HUES6 (cell line): ENCODE measurements around the gene KRTAP10-9.
"Not testable (repeated sequence)": the region's sequence is repeated elsewhere in the genome, so short reads cannot be mapped to it uniquely, and the experiment has no call there.

Experiments
- H3K27ac ChIP-seq: 2 replicates; pipeline ENCODE4 v1.7.0; 2013; ENCODE audit warnings: low read depth, mild to moderate bottlenecking, low read length, inconsistent platforms
- H3K27me3 ChIP-seq: 2 replicates; pipeline ENCODE4 v1.6.1; 2013; ENCODE audit warnings: low read length; ENCODE audit not compliant: control insufficient read depth, insufficient read depth
- H3K36me3 ChIP-seq: 2 replicates; pipeline ENCODE4 v1.6.1; 2013; ENCODE audit warnings: low read length; ENCODE audit not compliant: control insufficient read depth, insufficient read depth
- H3K4me1 ChIP-seq: 2 replicates; pipeline ENCODE4 v1.6.1; 2013; ENCODE audit warnings: low read length; ENCODE audit not compliant: control insufficient read depth, insufficient read depth
- H3K4me3 ChIP-seq: 2 replicates; pipeline ENCODE4 v1.5.1; 2013; ENCODE audit warnings: low read depth, low read length
- H3K9ac ChIP-seq: one replicate; pipeline ENCODE4 v1.6.1; 2013; ENCODE audit warnings: mild to moderate bottlenecking, low read length
- H3K9me3 ChIP-seq: 2 replicates; pipeline ENCODE4 v1.6.1; 2013; ENCODE audit warnings: low read depth, low read length; ENCODE audit not compliant: control insufficient read depth, insufficient read depth

The KRTAP10-9 gene

DNA sequence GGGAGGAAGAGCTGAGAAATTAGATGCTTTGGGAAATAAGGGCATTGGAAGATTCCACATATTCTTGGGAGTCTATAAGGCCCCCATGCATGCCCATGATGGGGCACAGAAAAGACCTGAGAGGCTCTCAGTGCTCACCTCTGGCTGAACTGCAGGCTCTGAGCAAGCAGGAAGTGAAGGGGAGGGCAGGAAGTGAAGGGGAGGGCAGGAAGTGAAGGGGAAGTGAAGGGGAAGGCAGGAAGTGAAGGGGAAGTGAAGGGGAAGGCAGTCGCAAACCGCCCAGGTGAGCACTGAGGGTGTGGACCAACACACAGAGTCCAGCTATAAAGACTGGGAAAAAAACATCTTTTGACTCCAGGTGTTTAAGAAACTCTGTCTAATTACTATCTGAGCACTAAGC lies 3.5 kb downstream of the KRTAP10-9 start:
- Histone ChIP-seq H3K27ac (no peak overlapping the region), H3K4me1 (no peaks in the 10 kb centered on the region), H3K9me3 (peaks cover 19% of the 10 kb centered on the region; the same call in 1 of the 2 replicates), H3K36me3 (no peaks in the 10 kb centered on the region), H3K4me3 (no peak overlapping the region), H3K9ac (no peak overlapping the region), H3K27me3 (no peaks in the 10 kb centered on the region)

DNA sequence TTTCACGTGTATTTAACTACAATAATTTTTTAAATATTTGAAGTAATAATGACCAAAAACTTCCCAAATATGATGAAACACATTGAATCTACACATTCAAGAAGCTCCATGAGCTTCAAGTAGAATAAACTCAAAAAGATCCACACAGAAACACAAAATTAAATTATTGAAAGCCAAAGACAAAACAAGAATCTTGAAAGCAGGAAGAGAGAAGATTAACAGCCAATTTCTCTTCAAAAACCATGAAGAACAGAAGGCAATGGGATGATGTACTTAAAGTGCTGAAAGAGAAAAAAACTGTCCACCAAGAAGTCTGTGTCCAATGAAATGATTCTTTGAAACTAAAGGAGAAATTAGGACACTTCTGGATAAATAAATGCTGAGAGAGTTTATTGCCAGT lies 5.2 kb downstream of the KRTAP10-9 start:
- Histone ChIP-seq H3K36me3 (no peaks in the 10 kb centered on the region), H3K27ac (no peak overlapping the region), H3K9ac (no peak overlapping the region), H3K9me3 (peaks cover 16% of the 10 kb centered on the region; the same call in 1 of the 2 replicates), H3K4me3 (no peak overlapping the region), H3K27me3 (no peaks in the 10 kb centered on the region), H3K4me1 (peaks cover 4% of the 10 kb centered on the region; the same call in 1 of the 2 replicates)

DNA sequence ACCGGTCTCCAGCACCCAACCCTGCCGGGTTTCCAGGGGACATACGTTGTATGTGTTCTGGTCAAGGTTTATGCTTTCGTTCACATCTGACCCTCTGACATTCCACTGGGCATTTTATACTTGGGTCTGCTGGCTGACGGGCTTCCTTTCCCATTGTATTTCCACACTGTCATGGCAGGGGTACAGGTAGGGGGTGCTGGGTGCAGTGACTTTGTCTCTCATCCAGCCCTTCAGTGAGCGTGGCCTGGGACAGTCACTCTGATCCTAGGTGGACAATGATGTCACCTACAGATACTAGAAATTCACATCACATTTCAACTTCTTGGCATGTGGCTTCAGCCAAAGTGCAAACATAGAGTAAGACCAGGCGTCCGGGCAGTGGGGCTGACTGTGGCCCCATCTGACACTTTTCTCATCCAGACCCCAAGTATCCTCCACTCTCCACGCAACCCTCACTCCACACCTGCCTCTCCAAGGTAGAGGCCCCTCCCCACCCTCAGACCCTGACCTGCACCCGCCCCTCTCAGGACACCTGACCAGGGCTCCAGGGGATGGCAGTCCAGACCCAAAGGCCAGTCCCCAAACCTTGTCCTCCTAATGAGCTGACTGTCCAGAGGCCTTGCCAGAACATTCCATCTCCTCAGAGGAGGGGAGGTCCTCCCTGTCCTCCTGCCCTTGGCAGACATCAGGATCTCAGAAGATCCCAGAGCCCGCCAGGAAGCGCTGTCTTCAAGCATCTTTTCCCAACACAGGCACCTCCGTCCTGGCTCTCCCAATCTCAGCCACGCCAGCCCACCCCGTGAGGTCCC lies 9.5 kb downstream of the KRTAP10-9 start:
- Histone ChIP-seq H3K4me3 (no peak overlapping the region), H3K27me3 (no peaks in the 10 kb centered on the region), H3K36me3 (no peaks in the 10 kb centered on the region), H3K4me1 (peaks cover 10% of the 10 kb centered on the region; the same call in 1 of the 2 replicates), H3K27ac (no peak overlapping the region), H3K9ac (no peak overlapping the region), H3K9me3 (peaks cover 15% of the 10 kb centered on the region)

DNA sequence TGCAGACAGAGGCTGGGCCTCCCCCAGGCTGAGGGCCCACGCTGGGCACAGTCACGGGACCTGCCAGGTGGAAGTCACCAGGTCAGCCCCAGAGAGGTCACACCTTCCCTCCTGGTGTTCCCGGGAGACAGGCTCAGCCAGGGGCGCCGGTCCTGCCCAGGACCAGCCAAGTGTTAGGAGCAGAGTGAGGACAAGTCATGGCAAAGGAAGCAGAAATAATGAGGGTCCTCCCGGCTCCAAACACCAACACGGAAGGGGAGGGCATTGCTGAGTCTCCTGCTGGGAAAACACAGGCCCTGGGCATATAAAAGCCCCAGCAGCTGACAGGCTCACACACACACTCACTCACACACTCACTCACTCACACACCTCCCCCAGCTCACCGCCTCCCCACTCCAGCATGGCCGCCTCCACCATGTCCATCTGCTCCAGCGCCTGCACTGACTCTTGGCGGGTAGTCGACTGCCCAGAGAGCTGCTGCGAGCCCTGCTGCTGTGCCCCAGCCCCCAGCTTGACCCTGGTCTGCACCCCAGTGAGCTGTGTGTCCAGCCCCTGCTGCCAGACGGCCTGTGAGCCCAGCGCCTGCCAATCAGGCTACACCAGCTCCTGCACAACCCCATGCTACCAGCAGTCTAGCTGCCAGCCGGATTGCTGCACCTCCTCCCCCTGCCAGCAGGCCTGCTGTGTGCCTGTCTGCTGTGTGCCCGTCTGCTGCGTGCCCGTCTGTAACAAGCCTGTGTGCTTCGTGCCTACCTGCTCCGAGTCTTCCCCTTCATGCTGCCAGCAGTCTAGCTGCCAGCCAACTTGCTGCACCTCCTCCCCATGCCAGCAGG lies 10.3 kb downstream of the KRTAP10-9 start, which contains the start of gene KRTAP10-10:
Gene KRTAP10-10, plus strand, starts transcription at position 339 of the 833 bp plus-strand sequence. Its CDS starts 62 bp downstream, at position 401.
- H3K4me1 ChIP-seq, result peaks cover 10% of the 10 kb centered on the region; the same call in 1 of the 2 replicates
- no peak within 1 kb of the TSS for H3K27ac ChIP-seq
- H3K36me3 ChIP-seq, result no peaks in the 10 kb centered on the region
- H3K9me3 ChIP-seq, result peaks cover 11% of the 10 kb centered on the region
- no peak within 1 kb of the TSS for H3K4me3 ChIP-seq
- no peak within 1 kb of the TSS for H3K9ac ChIP-seq
- no peaks in the 10 kb centered on the region for H3K27me3 ChIP-seq

DNA sequence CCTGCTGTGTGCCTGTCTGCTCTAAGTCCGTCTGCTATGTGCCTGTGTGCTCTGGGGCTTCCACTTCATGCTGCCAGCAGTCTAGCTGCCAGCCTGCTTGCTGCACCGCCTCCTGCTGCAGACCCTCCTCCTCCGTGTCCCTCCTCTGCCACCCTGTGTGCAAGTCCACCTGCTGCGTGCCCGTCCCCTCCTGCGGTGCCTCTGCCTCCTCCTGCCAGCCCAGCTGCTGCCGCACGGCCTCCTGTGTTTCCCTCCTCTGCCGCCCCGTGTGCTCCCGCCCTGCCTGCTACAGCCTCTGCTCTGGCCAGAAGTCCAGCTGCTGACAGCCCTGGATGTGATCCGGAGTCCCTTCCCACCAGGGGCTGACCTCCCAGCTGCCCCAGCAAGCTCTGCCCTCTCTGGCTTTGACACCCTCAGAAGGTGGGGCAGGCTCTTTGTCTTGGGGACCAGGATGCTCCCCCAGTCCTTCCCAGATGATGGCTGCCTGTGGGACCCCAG lies 11.0 kb downstream of the KRTAP10-9 start:
- H3K36me3 ChIP-seq, H3K4me3 ChIP-seq, H3K9ac ChIP-seq, H3K9me3 ChIP-seq, H3K27me3 ChIP-seq, H3K4me1 ChIP-seq, H3K27ac ChIP-seq: not testable (repeated sequence)

DNA sequence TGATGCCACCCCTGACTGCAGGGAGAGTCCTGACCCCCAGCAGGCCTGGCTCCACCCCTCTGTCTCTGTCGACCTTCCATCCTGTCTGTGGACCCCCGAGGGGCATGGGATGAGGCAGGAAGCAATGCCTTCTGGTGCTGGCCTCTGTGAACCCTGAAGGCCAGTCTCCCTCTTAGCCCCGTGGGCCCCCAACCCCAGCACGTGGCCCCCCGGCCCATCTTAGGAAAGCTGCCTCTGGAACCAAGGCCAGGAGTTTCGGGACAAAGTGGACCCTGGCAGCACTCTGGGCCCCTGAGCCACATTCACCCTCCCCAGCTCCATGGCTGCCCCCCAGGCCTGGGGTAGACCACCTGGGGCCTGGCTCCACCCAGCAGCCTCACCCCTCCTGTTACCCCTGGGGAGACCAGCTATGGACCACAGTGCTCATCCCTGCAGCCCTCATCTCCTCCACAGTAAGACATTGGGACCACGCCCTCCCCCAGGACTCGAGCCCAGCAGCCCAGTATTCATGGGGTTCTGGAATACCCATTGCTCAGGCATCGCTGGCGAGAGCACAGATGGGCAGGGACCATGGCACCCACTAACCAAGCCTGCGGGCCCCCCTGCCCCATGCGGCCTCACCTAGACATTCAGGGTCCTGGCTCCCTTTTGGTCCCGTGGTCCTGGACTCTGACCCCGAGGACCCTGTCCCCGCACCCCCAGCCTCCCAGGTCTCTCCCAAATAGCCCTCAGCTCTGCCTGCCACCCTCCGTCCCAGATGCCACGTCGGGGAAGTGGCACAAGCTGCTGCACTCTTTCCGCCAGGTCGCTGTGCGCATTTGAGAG lies 11.8 kb downstream of the KRTAP10-9 start:
- not testable (repeated sequence) for H3K36me3 ChIP-seq, H3K27me3 ChIP-seq, H3K4me1 ChIP-seq, H3K27ac ChIP-seq, H3K4me3 ChIP-seq, H3K9ac ChIP-seq
- peaks cover 12% of the 10 kb centered on the region for H3K9me3 ChIP-seq

DNA sequence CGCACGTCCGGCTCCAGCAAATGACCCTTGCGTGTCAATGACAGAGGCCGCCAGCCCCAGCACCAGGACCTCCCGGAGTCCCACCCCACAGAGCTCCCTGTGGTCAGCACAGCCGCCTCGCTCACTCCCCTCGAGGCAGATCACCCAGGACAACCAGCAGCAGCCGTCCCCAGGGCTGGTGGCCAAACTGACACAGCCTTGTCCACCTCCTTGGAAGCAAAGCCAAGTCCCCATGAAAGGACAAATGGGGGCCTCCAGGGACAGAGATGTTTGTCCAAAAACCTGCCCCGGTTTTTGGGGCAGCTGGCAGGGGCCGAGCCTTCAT lies 12.4 kb downstream of the KRTAP10-9 start:
- no peaks in the 10 kb centered on the region for H3K36me3 ChIP-seq
- H3K27me3 ChIP-seq, result no peaks in the 10 kb centered on the region
- no peak overlapping the region for H3K4me3 ChIP-seq
- no peak overlapping the region for H3K27ac ChIP-seq
- H3K4me1 ChIP-seq, result peaks cover 10% of the 10 kb centered on the region; the same call in 1 of the 2 replicates
- peaks cover 17% of the 10 kb centered on the region for H3K9me3 ChIP-seq
- no peak overlapping the region for H3K9ac ChIP-seq

DNA sequence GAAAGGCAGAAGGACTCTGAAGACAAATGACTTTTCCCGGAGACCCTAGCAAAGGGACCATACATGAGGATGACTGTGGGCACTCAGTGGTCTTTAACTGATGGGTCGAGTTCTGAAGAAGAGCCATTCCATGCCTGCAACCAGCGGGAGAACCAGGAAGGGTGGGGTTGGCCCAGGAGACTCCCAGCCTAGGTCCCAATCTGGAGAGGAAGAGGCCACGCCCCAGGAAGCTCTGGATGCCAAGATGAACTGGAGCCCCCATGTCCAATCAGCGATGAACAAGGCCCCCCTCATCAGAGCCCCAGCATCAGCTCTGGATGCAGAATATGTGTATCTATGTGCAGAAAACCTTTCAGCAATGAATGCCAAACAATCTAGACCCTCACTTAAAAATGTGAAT lies 13.9 kb downstream of the KRTAP10-9 start:
- no peaks in the 10 kb centered on the region for H3K36me3 ChIP-seq
- H3K27ac ChIP-seq, result no peak overlapping the region
- peaks cover 23% of the 10 kb centered on the region for H3K9me3 ChIP-seq
- H3K27me3 ChIP-seq, result no peaks in the 10 kb centered on the region
- H3K4me3 ChIP-seq, result no peak overlapping the region
- H3K9ac ChIP-seq, result no peak overlapping the region
- peaks cover 10% of the 10 kb centered on the region; the same call in 1 of the 2 replicates for H3K4me1 ChIP-seq

DNA sequence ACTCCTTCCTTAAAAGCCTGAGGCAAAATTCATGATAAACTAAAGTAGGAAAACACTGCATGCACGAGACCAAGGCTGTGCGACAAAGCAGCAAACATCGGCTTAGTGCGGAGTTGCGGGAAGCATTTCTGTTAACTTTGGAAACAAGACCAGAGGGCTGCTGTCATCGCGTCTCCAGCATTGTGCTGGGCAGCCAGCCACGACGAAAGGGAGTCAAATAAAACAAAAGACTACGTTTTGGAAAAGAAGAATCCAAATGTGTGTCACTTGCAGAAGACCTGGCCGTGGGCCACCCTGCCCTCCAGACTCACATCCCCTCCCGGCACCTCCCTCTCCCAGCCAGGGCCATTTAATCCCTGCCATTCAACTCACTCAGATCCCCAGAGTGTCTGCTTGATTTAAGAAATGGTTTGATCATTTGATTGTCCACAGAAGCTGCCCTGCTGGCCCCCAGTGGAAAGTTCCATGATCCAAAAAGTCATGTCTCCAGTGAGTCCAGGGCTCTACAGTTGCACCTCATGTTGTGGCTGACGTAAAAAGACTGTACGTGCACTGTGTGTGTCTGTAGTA lies 16.9 kb downstream of the KRTAP10-9 start:
- Histone ChIP-seq H3K9ac (no peak overlapping the region), H3K4me3 (no peak overlapping the region), H3K27me3 (no peaks in the 10 kb centered on the region), H3K9me3 (peaks cover 23% of the 10 kb centered on the region), H3K4me1 (peaks cover 9% of the 10 kb centered on the region), H3K27ac (no peak overlapping the region), H3K36me3 (no peaks in the 10 kb centered on the region)

DNA sequence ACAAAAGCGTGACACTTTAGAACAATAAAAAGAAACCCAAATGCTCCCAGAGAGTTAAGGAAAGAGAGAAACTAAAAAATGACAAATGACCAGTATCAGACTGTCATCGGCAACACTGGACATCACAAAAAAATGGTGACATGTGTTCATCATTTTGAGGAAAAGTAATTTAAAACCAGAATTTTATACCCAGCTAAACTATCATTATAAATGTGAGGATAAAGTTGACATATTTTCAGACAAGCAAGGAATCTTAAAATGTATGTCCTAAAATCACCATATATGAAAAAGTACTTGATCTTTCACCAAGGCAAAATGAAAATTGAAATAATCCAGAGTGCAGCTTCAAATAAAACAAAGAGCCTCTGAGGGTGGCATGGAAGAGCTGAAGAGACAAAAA lies 18.0 kb downstream of the KRTAP10-9 start:
- H3K27me3 ChIP-seq, result no peaks in the 10 kb centered on the region
- peaks cover 23% of the 10 kb centered on the region for H3K9me3 ChIP-seq
- H3K36me3 ChIP-seq, result no peaks in the 10 kb centered on the region

More for the DNA sequence above, 18.0 kb downstream of the KRTAP10-9 start:
- Histone ChIP-seq H3K4me3 (no peak overlapping the region), H3K4me1 (peaks cover 9% of the 10 kb centered on the region), H3K9ac (no peak overlapping the region), H3K27ac (no peak overlapping the region)
